ENCODE measurements around the gene DIP2A. TPM values are rescaled to one million over a fixed set of nuclear protein-coding genes. Genes with fewer than 3 reads are reported as not detected.
A peak's percentile ranks its signal among the peaks of the same experiment; 100 is the strongest.

The DIP2A gene
- polyA plus RNA-seq (ENCODE audit: insufficient read depth in 1 of 5, insufficient read length in 5 of 5, low replicate concordance in 1 of 5) = 10 to 100 TPM; 48.0 to 68.7 (median 56.0) TPM
- long read RNA-seq, donor 1, full-length matches to known transcripts = 5 of 10 reads
- long read RNA-seq, donor 1, partial matches to known transcripts = 5 of 10 reads
- long read RNA-seq, donor 1, other reads (novel, unspliced or antisense) = 0 of 10 reads
- long read RNA-seq, donor 2 = 0 reads
- long read RNA-seq, donor 3, partial matches to known transcripts = 0 of 3 reads
- long read RNA-seq, donor 3, other reads (novel, unspliced or antisense) = 0 of 3 reads
- long read RNA-seq, donor 4, partial matches to known transcripts = 22 of 24 reads
- long read RNA-seq, donor 4, other reads (novel, unspliced or antisense) = 0 of 24 reads
- long read RNA-seq, donor 5, full-length matches to known transcripts = 5 of 13 reads
- long read RNA-seq, donor 5, partial matches to known transcripts = 8 of 13 reads
- long read RNA-seq, donor 5, other reads (novel, unspliced or antisense) = 0 of 13 reads
- long read RNA-seq, donor 6, partial matches to known transcripts = 0 of 1 reads
- long read RNA-seq, donor 6, other reads (novel, unspliced or antisense) = 0 of 1 reads
- long read RNA-seq, donor 7, partial matches to known transcripts = 0 of 3 reads
- long read RNA-seq, donor 7, other reads (novel, unspliced or antisense) = 0 of 3 reads
- long read RNA-seq, donor 8, full-length matches to known transcripts = 1 of 1 reads
- long read RNA-seq, donor 8, partial matches to known transcripts = 0 of 1 reads
- long read RNA-seq, donor 8, other reads (novel, unspliced or antisense) = 0 of 1 reads

GRCh38 chr21:46458315-46459023 lies at the start of gene DIP2A:
TSS of gene DIP2A (plus strand) at chr21:46458891. CDS start at chr21:46459132, 241 bp downstream.
- peak; percentile 97 to 98 for DNase-seq

- DNase-seq = no peak
Observed at GRCh38 chr21:46409641-46410406, 48.9 kb upstream of the DIP2A start.

- no peak for DNase-seq
Observed at GRCh38 chr21:46410516-46410915, 48.2 kb upstream of the DIP2A start.

- no peak for DNase-seq
Observed at GRCh38 chr21:46411236-46411635, 47.5 kb upstream of the DIP2A start.

- no peak for DNase-seq
Observed at GRCh38 chr21:46411691-46412090, 47.0 kb upstream of the DIP2A start.

- no peak for DNase-seq
Observed at GRCh38 chr21:46412521-46413364, 45.9 kb upstream of the DIP2A start.

- no peak for DNase-seq
Observed at GRCh38 chr21:46413365-46413696, 45.4 kb upstream of the DIP2A start.

GRCh38 chr21:46414965-46415275 lies 43.8 kb upstream of the DIP2A start:
- DNase-seq = no peak

- DNase-seq = no peak
Observed at GRCh38 chr21:46416551-46416950, 42.1 kb upstream of the DIP2A start.

GRCh38 chr21:46418265-46418946 lies 40.3 kb upstream of the DIP2A start:
- no peak for DNase-seq

GRCh38 chr21:46420241-46421190 lies 38.2 kb upstream of the DIP2A start:
- no peak for DNase-seq

- DNase-seq = no peak
Observed at GRCh38 chr21:46421191-46421750, 37.4 kb upstream of the DIP2A start.

- no peak for DNase-seq
Observed at GRCh38 chr21:46421756-46422555, 36.7 kb upstream of the DIP2A start.

- no peak for DNase-seq
Observed at GRCh38 chr21:46422636-46423241, 36.0 kb upstream of the DIP2A start.

GRCh38 chr21:46423546-46424038 lies 35.1 kb upstream of the DIP2A start:
- no peak for DNase-seq

GRCh38 chr21:46424039-46424591 lies 34.6 kb upstream of the DIP2A start:
- DNase-seq = no peak

GRCh38 chr21:46424621-46425020 lies 34.1 kb upstream of the DIP2A start:
- DNase-seq = no peak

All from right lung (tissue), 10 donors.